ENCODE results near the gene MRPS27.

Gene MRPS27

GRCh38 chr5:72290356-72291133 lies 29.5 kb downstream of the MRPS27 start:
- no peak for DNase-seq (ENCODE audit: low read depth)

DNA sequence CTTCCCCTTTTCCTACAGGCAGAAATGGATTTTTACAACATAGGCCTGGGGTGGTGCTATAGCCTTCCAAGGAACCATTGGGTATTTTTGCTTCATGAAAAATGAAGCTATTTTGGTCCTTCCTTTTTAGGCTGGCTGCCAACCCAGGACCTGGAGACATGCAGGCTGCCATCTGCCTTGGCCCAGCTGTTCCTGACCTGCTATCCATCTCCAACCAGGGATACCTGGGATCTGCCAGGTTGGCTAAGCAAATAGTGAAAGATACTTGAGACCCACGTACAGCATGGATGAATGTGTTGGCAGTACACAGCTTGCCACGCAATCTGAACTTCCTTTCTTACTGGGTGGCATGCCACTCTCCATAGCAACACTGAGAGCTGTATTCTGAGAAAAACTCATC lies 31.1 kb downstream of the MRPS27 start:
- DNase-seq (ENCODE audit: low read depth) = no peak

DNA sequence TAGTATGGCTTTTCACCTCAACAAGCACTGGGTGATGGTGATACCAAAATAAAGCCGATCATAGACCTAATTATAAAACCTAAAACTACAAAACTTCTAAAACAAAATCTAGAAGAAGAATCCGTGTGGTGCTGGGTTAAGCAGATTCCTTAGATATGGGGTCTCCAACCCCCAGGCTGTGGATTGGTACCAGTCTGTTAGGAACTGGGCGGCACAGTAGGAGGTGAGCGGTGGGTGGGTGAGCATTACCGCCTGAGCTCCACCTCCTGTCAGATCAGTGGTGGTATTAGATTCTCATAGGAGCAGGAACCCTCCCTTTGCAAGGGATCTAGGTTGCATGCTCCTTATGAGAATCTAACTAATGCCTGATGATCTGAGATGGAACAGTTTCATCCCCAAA lies 33.2 kb downstream of the MRPS27 start:
- DNase-seq (ENCODE audit: low read depth) = no peak

- no peak for DNase-seq (ENCODE audit: low read depth)
Observed at GRCh38 chr5:72285424-72285821, 34.6 kb downstream of the MRPS27 start.

- no peak for DNase-seq (ENCODE audit: low read depth)
Observed at GRCh38 chr5:72284559-72285423, 35.2 kb downstream of the MRPS27 start.

DNA sequence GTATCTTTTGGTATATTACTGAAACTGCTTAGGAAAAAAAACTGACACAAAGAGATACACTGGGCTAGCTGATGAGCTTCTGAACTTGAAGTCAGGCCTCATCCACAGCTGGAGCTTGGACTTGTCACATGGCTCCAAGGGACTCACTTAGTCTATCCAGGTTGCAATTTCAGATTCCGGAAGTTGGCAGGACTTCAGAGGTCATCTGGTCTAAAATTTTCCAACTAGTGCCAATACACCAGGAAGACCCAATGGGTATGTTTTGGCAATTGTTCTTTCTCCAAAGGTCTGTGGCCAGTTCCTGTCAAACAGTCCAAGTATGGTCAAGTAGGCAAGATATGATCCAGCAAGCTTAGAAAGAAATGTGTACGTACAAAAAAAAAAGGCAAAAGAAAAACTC lies 36.7 kb downstream of the MRPS27 start:
- no peak for DNase-seq (ENCODE audit: low read depth)

DNA sequence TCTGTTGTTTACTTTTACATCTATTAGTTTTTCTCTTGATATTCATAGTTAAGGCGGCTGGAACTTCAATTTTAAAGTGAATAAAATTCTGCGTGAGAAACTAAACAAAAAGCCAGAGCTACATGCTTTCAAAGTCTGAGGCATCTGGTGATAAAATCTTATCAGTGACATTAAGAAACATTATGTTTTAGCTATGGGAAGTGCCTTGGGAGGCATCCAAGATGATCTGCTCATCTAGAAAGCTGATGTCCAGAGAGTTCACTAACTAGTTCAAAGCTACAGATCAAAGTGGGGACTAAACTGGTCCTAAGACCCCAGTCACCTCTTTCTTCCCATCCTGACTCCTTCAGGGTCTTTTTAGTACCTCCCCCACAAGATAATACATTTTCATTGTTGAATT lies 37.2 kb downstream of the MRPS27 start:
- no peak for DNase-seq (ENCODE audit: low read depth)

DNA sequence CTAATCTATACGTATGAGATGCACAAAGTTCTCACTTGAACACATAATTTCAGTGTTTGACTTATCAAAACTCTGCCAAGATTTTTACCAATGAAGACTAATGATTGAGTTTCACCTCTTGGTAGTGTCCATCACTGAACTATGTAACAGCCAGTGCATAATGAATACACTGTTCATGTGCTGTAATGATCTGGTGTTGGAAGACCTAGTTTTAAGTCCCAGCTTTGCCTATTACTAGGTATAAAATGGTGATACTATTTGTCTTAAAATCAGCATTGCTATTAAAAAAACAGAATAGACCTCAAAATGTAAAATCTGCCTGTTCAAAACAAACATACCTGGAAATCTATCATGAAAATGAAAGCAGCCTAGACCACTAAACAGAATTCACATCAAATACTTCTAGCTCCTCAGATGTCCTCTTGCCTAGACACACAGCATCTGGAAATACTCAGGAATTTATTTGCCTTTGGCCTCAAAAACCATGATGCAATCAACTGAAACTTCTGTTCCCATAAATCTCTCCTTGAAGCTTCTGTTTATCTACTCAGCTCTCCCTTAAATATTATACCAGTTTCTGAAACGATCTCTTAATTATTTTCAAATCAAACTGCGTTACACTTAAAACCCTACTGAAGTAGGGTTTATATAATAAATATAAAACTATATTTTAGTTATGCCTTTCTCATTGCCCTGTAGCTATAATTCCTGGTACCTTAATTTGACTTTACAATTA lies 38.1 kb downstream of the MRPS27 start:
- peak; percentile 93 for DNase-seq (ENCODE audit: low read depth)

- no peak for DNase-seq (ENCODE audit: low read depth)
Observed at GRCh38 chr5:72281430-72281763, 38.6 kb downstream of the MRPS27 start.

- DNase-seq (ENCODE audit: low read depth) = peak; percentile 73
Observed at GRCh38 chr5:72280581-72281069, 39.4 kb downstream of the MRPS27 start.

- no peak for DNase-seq (ENCODE audit: low read depth)
Observed at GRCh38 chr5:72276219-72276752, 43.8 kb downstream of the MRPS27 start.

DNA sequence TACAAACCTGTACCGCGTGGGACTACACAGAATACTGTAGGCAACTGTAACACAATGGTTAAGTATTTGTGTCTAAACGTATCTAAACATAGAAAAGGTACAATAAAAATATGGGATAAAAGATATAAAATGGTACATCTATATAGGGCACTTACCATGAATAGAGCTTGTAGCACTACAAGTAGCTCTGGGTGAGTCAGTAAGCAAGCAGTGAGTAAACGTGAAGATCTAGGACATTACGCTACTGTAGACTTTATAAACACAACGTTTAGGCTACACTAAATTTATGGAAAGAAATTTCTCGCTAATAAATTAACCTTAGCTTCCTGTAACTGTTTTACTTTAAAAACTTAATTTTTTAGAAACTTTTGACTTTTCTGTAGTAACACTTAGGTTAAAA lies 46.5 kb downstream of the MRPS27 start:
- DNase-seq (ENCODE audit: low read depth) = no peak

DNA sequence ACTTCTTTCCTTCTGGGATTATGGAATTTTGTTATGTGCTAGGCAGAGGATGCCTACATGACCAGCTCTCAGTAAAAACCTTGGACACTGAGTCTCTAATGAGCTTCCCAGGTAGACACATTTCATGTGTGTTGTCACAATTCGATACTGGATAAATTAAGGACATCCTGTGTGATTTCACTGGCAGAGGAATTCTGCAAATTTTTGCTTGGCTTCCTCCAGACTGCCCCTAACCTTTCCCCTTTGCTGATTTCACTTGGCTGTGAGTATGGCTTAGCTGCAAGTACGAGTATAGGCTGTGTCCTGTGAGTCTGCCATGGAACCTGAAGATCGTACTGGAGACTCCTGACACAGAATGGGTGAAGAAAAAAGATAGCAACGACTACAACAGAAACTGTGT lies 47.6 kb downstream of the MRPS27 start:
- no peak for DNase-seq (ENCODE audit: low read depth)

GRCh38 chr5:72271702-72272101 lies 48.3 kb downstream of the MRPS27 start:
- DNase-seq (ENCODE audit: low read depth) = no peak

DNA sequence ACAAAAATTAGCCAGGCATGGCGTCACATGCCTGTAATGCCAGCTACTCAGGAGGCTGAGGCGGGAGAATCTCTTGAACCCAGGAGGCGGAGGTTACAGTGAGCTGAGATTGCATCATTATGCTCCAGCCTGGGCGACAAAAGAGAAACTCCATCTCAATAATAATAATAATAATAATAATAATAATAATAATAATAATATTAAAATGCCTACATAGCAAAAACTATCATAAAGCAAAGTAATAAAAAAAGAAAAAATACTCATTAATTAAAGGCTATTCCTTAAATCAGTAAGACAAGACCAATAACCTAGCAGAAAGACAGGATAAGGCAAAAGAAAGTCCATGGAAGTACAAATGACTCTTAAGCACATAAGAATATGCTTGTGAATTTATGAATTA lies 50.0 kb downstream of the MRPS27 start:
- DNase-seq (ENCODE audit: low read depth) = no peak

- DNase-seq (ENCODE audit: low read depth) = no peak
Observed at GRCh38 chr5:72269411-72269780, 50.6 kb downstream of the MRPS27 start.

DNA sequence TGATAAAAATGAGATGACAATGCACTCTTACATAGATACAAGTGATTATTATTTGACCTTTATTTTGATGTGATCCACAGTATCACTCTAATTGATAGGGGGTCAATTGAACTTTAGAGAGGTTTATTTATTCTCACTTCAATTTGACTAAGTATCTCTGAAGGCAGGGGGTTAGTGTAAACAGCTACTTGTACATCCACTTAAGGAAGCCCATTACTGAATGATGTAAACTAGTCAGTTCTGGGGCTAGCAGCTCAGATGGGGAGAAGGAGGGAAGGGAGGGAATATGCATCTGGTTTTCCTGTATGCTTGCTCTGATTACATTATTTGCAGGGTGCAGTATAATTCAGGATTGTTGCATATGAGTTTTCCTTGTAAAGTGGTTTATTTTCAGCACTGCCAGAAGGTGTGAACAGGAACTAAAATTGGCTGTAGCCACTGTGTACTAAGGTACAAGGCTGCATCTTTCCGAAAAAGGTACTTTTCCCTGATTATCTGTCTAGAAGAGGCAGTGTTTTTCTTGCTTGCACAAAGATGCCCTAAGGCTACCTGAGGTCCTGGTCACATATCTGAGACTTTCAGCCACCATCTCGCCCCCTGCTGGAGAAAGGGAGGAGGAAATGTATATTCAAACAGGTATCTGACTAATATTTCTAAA lies 51.2 kb downstream of the MRPS27 start:
- DNase-seq (ENCODE audit: low read depth) = no peak

DNA sequence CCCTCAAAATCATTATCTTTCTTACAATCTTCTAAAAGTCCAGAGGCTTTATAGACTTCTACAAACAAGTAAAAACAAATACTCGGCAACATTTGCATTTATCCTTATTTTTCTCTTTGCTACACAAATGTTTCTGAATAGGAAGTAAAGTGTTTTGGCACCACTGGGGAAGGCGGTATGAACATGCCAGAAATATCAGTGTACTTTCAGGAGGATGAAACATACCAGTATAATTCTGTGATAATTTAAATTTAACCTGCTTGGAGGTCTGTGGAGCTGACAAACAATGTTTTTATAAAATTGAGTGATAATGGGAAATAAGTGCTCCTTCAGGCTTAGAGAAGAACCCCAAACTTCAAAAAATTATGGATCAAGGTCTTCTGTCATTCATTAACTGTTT lies 51.8 kb downstream of the MRPS27 start:
- DNase-seq (ENCODE audit: low read depth) = no peak

DNA sequence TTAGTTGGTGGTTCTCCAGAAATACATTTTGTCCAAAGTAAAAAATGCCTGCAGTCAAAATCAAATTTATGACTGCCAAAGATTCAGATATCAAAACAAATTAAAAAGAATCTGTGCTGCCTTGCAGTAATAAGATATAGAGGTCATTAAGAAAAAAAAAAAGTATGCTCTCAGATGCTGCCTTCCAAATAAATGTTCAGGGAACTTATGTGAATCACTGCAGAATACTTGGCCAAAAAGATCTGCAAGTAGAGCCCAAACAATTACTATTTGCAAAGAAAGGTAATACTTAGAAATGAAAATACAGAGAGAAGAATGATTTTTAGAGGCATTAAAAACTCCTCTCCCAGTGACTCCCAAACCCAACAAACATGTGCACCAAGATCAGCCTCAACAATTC lies 52.4 kb downstream of the MRPS27 start:
- no peak for DNase-seq (ENCODE audit: low read depth)

DNA sequence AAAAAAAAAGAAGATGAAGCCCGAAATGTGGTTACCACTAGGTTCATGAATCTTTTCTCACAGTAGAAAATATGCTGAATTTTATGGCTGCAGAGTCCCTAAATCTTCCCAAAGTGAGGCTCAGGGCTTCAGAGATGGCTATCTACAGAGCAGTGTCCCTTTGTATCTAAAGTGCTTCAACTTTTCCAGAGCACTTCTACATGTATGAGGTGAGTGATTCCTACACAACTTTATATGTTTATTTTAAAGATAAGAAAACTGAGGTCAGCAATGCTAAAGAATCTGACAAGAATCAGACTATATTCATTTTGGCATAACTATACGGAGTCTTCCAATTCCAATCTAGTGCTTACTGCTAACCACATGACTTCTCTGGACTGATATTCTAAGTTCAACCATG lies 53.2 kb downstream of the MRPS27 start:
- DNase-seq (ENCODE audit: low read depth) = no peak

DNA sequence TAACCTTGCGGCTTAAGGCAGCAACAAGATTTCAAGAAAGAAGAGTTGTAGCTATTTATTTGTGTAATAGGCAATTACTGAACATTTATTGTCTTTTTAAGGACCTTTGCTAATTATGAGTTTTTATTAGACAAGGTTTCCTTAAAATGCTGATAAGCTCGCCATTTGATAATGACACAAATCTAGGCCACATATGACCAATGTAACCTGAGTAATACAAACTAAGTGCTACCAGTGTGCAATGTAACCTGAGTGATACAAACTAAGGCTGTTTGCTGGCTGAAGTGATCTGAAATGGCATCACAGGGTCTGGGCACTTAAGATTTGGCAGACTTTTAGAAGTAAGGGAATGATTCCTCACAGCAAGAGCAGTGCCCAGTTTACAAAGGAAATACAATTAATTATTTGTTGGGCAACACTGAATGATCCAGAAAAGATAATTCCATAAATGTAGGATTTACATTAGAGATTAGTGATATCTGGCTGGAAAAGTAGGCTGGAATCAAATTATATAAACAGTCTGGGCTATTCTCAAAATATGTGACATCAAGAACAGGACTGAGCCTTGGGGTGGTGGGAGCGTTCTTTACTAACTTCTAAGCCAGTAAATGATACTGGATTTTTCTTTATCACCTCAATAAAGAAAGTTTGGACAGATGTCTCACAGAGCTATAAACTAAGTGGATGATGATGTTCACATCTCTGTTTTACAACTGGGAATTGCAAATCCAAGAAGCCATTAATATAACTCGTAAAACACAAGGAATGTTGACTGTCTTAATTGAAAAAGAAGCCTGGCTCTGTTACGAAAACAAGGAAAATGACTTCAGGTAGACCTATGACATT lies 54.8 kb downstream of the MRPS27 start:
- DNase-seq (ENCODE audit: low read depth) = no peak
